Measurements from ENCODE around the gene RINT1. TPM values are rescaled to one million over a fixed set of nuclear protein-coding genes. Genes with fewer than 3 reads are reported as not detected.
A peak's percentile ranks its signal among the peaks of the same experiment; 100 is the strongest.
"Not testable (repeated sequence)": the region's sequence is repeated elsewhere in the genome, so short reads cannot be mapped to it uniquely, and the experiment has no call there.

Gene RINT1
- total RNA-seq, 6 donors from 2014 or later: 9.4 to 24.3 (median 15.2) TPM

DNA sequence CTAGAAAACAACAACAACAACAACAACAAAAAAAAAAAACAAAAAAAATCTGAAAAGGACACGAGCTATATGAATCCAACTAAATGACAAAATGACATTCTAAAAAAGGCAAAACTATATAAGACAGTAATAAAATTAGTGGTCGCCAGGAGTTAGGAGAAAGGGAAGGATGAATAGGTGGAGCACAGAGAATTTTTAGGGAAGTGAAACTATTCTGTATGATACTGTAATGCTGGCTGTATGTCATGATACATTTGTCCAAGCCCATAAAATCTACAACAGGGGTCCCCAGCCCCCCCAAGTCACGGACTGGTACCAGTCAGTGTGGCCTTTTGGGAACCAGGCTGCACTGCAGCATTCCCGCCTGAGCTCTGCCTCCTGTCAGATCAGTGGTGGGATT lies 7.2 kb upstream of the RINT1 start:
- ATAC-seq (ENCODE audit: low FRiP score in 2 of 2) (no peak), DNase-seq (no peak)
- Histone ChIP-seq H3K36me3 (no peaks in the 10 kb centered on the region), H3K27me3 (no peaks in the 10 kb centered on the region), H3K27ac (no peak overlapping the region), H3K9me3 (no peaks in the 10 kb centered on the region), H3K4me1 (peaks cover 4 to 23% (median 14%) of the 10 kb centered on the region in 4 donors), H3K4me3 (no peak overlapping the region)
- TF ChIP-seq EP300 (IDR thresholded peaks at IDR 0.05) (no peak), POLR2A (IDR thresholded peaks at IDR 0.05) (no peak), POLR2AphosphoS5 (IDR thresholded peaks at IDR 0.05) (no peak)
- TF ChIP-seq, protein P1, sequence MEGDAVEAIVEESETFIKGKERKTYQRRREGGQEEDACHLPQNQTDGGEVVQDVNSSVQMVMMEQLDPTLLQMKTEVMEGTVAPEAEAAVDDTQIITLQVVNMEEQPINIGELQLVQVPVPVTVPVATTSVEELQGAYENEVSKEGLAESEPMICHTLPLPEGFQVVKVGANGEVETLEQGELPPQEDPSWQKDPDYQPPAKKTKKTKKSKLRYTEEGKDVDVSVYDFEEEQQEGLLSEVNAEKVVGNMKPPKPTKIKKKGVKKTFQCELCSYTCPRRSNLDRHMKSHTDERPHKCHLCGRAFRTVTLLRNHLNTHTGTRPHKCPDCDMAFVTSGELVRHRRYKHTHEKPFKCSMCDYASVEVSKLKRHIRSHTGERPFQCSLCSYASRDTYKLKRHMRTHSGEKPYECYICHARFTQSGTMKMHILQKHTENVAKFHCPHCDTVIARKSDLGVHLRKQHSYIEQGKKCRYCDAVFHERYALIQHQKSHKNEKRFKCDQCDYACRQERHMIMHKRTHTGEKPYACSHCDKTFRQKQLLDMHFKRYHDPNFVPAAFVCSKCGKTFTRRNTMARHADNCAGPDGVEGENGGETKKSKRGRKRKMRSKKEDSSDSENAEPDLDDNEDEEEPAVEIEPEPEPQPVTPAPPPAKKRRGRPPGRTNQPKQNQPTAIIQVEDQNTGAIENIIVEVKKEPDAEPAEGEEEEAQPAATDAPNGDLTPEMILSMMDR (IDR thresholded peaks at IDR 0.05): no peak
- WGBS, 2 donors: 78 to 92% methylated on average over 4 of the region's 4 CpGs

DNA sequence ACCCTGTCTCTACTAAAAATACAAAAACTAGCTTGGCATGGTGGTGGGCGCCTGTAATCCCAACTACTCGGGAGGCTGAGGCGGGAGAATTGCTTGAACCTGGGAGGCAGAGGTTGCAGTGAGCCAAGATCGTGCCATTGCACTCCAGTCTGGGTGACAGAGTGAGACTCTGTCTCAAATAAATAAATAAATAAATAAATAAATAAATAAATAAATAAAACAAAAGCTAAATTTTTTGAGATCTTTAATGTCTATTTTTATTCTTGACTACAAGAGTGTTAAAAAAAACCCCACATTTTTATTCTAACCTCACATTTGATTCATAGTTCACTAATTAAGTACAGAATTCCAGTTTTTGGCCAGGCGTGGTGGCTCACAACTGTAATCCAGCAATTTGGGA lies 4.3 kb upstream of the RINT1 start:
- H3K27ac ChIP-seq; H3K9me3 ChIP-seq; H3K4me3 ChIP-seq; H3K27me3 ChIP-seq; H3K36me3 ChIP-seq; DNase-seq; ATAC-seq (ENCODE audit: low FRiP score in 2 of 2): not testable (repeated sequence)
- H3K4me1 ChIP-seq: peaks cover 5 to 12% (median 8%) of the 10 kb centered on the region in 4 donors
- WGBS, 2 donors: 86 to 97% methylated on average over 5 of the region's 5 CpGs

DNA sequence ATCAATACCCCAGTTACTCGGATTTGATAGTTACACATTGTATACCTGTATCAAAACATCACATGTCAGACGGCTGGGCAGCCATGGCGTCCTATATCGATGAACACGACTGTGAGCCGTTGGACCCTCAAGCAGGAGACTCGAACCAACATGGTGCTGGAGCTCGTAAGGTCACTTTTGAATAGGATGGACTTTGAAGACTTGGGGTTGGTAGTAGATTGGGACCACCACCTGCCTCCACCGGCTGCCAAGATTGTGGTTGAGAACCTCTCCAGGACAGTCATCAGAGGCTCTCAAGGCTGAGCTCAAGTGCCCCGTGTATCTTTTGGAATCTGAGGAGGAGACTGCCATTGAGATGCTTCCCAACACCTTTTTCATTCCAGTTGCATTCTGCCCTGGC lies 1.9 kb upstream of the RINT1 start:
- WGBS, 2 donors: 92 to 95% methylated on average over 10 of the region's 10 CpGs
- TF ChIP-seq EP300 (IDR thresholded peaks at IDR 0.05) (no peak), POLR2AphosphoS5 (IDR thresholded peaks at IDR 0.05) (no peak), POLR2A (IDR thresholded peaks at IDR 0.05) (no peak)
- TF ChIP-seq, protein P1 (IDR thresholded peaks at IDR 0.05): no peak
- ATAC-seq (ENCODE audit: low FRiP score in 2 of 2): no peak

DNA sequence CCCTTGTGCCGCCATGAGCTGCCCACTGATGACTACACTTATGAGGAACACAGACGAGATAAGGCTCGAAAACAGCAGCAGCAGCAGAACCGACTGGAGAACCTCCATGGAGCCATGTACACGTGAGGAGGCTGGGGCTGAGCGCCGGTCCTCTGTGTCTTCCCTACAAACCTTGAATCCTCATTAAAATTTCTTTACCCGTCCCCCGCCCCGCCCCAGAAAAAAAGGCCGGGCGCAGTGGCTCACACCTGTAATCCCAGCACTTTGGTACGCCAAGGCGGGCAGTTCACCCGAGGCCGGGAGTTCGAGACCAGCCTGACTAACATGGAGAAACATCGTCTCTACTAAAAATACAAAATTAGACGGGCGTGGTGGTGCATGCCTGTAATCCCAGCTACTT lies 1.5 kb upstream of the RINT1 start:
- Histone ChIP-seq H3K9me3 (no peaks in the 10 kb centered on the region), H3K27ac (no peak overlapping the region), H3K4me1 (peaks cover 11 to 24% (median 21%) of the 10 kb centered on the region in 4 donors), H3K4me3 (no peak overlapping the region), H3K36me3 (no peaks in the 10 kb centered on the region), H3K27me3 (no peaks in the 10 kb centered on the region)
- DNase-seq (peak in 1 of 2 donors; percentile 52), ATAC-seq (ENCODE audit: low FRiP score in 2 of 2) (no peak)
- WGBS, 2 donors: 95 to 96% methylated on average over 20 of the region's 20 CpGs
- TF ChIP-seq EP300 (IDR thresholded peaks at IDR 0.05) (no peak), POLR2A (IDR thresholded peaks at IDR 0.05) (no peak), POLR2AphosphoS5 (IDR thresholded peaks at IDR 0.05) (no peak)
- TF ChIP-seq, protein P1 (IDR thresholded peaks at IDR 0.05): no peak

More for the DNA sequence above, 1.9 kb upstream of the RINT1 start:
- H3K36me3 ChIP-seq: no peaks in the 10 kb centered on the region
- H3K27me3 ChIP-seq: no peaks in the 10 kb centered on the region
- DNase-seq: no peak
- peaks cover 11 to 24% (median 21%) of the 10 kb centered on the region in 4 donors for H3K4me1 ChIP-seq
- H3K27ac ChIP-seq: no peak overlapping the region
- no peak overlapping the region for H3K4me3 ChIP-seq
- H3K9me3 ChIP-seq: no peaks in the 10 kb centered on the region

DNA sequence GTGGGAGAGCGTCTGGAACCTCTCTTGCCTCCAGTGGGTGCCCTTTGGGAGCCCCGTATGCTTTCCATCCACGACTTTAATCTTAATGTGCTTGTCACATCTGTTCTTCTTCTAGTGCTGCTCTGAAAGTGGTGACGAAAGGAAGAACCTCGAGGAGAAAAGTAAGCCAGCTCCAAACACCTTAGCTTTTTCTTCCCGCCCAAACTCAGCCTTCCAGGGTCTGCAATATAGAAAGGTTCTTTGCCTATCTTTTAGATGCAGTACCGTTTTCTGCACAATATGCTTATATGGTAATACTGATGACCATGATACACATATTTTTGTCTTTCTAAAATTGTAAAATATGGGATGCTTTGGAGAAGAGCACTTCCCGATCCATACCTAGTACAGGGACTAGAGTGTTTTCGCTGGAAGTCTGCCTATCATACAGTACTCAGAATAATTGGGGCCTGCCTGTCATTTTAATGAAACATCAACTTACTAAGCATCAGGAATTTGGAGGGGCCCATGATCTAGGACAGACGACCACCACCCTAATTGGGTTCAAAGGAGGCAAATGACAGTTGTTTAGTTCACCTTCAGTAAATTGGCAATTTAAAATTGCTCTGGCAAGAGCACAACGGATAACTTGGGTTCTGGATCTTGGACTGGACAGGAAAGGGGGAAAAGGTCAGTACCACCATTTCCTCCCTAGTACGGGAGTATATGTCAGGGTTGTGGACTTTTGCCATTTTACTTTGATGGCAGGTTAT lies 884 bp downstream of the RINT1 start:
- Histone ChIP-seq H3K36me3 (peaks cover 0 to 17% (median 7%) of the 10 kb centered on the region in 4 donors), H3K4me3 (peak overlapping the region; percentile 68 to 89 (median 84)), H3K27me3 (no peaks in the 10 kb centered on the region), H3K27ac (peak overlapping the region; percentile 79 to 94 (median 89)), H3K9me3 (no peaks in the 10 kb centered on the region), H3K4me1 (peaks cover 11 to 24% (median 21%) of the 10 kb centered on the region in 4 donors)
- TF ChIP-seq POLR2A (IDR thresholded peaks at IDR 0.05) (no peak), POLR2AphosphoS5 (IDR thresholded peaks at IDR 0.05) (no peak), EP300 (IDR thresholded peaks at IDR 0.05) (no peak)
- TF ChIP-seq, protein P1 (IDR thresholded peaks at IDR 0.05): no peak
- WGBS, 2 donors: 39 to 50% methylated on average over 11 to 12 of the region's 12 CpGs
- DNase-seq: no peak
- no peak for ATAC-seq (ENCODE audit: low FRiP score in 2 of 2)

Data from upper lobe of left lung (tissue), 6 donors.